IPS-NIHi11 (cell line): ENCODE measurements around the gene STXBP1.

Experiments used
- DNase-seq: peaks from one replicate; pipeline ENCODE4 v3.0.0; 2012; ENCODE audit warnings: mixed read lengths, low spot score

Gene STXBP1

DNA sequence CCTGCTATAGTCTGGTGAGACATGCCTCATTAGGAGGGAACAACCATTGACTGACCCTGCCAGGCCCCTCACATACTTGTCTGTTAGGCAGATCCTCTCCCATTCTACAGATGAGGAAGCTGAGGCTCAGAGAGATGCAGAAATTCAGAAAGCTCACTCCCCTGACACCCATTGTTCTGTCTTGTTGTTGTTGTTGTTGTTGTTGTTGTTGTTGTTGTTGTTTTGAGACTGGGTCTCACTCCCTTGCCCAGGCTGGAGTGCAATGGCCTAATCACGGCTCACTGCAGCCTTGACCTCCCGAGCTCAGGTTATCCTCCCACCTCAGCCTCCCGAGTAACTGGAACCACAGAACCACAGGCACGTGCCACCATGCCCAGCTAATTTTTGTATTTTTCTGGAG lies 81.6 kb downstream of the STXBP1 start:
- DNase-seq: no peak

- no peak for DNase-seq
Measured at GRCh38 chr9:127694890-127695720, 83.0 kb downstream of the STXBP1 start.

- DNase-seq: no peak
Measured at GRCh38 chr9:127697575-127697974, 85.5 kb downstream of the STXBP1 start.

DNA sequence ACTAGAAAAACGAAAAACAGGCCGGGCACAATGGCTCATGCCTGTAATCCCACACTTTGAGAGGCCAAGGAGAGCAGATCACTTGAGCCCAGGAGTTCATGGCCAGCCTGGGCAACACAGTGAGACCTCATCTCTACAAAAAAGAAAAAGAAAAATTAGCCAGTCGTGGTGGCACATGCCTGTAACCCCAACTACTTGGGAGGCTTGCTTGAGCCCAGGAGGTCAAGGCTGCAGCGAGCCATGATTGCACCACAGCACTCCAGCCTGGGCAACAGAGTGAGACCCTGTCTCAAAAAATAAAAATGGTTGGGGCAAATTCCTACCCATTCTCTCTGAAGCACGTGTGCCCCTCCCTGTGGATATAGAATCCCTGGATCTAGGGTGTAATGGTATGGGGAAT lies 86.3 kb downstream of the STXBP1 start:
- no peak for DNase-seq

GRCh38 chr9:127698985-127699670 lies 87.1 kb downstream of the STXBP1 start:
- DNase-seq: peak; percentile 99

- no peak for DNase-seq
Measured at GRCh38 chr9:127700140-127700539, 88.1 kb downstream of the STXBP1 start.

GRCh38 chr9:127700594-127701255 lies 88.6 kb downstream of the STXBP1 start:
- DNase-seq: no peak

DNA sequence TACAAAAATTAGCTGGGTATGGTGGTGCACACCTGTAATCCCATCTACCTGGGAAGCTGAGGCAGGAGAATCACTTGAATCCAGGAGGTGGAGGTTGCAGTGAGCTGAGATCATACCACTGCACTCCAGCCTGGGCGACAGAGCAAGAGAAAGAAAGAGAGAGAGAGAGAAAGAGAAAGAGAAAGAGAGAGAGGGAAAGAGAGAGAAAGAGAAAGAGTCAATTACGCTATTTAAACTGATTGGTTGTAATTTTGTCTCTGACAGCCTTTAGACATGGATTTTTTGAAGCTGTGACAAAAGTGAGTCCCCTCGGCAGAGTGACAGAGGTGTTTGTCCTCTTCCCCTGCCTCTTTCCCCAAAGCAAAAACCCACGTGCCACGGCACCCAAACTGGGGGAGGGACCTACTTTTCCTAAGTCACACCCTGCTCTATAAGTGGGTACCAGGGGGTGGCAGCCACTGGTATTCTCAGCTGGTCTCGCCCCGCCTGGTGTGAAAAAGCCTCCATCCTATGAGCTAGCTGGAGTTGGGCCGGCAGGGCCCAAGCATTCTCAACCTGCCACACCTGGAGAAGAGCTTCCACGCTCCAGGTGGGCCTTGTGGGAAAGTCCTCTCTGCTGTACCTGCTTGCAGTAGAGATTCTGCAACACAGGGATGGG lies 91.3 kb downstream of the STXBP1 start:
- no peak for DNase-seq

DNA sequence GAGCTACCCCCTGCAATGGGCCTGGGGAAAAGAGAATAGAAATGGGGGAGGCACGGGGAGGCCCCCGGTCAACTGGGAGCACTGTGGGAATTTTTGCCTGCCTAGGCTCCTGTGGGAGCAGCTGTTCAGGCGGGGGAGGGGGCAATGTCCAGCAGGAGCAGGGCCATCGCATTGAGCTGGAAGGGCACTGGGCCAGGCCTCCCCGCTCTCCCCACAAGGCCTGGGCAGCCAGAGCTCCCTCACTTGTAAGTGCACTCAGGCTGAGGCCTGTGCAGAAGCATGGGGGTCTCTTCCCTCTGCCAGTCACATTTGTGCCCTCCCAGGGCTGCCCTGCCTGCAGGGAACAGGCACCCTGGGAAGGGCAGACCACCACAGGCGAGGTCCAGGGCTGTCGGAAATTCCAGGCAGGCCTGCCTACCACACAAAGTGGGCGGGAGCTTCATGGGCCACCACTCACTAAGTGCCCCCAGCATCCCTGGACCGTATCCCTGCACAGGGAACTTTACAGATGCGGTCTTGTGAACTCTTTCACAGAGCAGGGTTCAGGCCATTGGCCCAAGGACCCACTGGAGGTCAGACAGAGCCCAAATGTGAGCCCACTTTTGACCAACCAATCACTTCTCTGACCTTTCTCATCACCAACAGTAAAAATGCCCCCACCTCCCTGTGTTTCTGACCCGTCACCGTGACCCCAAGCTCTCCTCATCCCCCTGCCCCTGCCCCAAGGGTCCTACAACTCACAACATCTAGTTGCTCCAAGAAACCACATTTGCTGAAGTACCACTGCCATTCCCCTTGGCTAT lies 93.7 kb downstream of the STXBP1 start:
- no peak for DNase-seq

DNA sequence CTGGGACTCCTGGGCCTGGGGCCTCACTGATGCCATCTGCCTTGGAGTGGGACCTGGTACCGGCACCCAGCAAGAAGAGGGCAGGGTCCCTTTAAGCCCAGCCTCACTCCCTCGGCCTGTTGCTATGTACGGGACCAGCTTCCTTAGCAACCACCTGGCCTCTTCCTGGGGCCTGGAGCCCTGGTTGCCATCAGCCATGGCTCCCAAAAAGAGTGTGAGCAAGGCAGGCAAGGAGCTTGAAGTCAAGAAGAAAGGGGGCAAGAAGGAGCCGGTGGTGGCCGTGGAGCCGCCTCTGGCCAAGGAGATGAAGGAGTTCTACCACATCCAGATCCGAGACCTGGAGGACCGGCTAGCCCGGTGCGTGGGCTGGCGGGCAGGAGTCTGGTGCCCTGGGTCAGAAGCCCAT lies 94.8 kb downstream of the STXBP1 start, which contains the start of gene CFAP157:
TSS of gene CFAP157 (plus strand) at position 153 of the 406 bp plus-strand sequence. CDS start at position 197, 44 bp downstream.
- DNase-seq: peak; percentile 83

DNA sequence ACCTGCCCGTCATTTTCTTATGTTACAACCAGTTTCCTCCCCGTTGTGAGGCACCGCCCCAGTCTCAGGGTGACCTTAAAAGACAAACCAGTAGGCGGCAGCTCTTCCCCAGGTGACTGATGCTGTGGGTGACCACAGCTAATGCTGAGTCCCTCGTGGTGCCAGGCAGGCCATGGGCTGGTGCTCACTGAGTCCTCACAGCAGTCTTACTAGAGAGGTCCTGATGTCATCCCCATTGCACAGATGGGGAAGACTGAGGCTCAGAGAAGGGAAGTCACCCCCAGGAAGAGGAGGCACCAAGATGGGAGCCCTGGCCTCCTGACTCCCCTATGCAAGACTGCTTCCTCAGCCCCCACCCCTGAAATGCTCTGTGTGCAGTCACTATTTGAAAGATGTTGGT lies 95.7 kb downstream of the STXBP1 start:
- DNase-seq: no peak

DNA sequence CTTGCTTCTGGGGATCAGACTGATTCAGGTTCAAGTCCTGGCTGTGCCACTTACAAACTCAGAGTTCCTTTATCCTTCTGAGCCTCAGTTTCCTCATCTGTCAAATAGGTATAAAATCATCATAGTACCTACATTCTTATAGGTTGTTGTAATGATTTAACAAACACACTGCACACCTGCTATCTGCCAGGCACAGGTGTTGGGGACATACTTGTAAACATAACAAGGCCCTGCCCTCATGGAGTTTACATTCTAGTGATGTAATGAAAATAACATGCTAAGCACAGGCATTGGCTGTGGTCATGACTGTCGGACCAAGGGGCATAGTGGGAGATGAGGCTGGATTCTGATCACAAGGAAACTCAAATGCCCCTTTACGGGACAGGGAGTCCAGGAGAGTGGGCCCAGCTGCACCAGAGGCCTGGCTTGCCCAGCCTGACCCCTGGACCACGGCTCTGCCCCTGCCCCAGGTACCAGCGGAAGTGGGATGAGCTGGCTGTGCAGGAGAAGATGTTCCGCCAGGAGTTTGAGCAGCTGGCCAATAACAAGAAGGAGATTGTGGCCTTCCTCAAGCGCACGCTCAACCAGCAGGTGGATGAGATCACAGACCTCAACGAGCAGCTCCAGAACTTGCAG lies 97.0 kb downstream of the STXBP1 start:
- no peak for DNase-seq

GRCh38 chr9:127710204-127710783 lies 98.2 kb downstream of the STXBP1 start:
- no peak for DNase-seq

DNA sequence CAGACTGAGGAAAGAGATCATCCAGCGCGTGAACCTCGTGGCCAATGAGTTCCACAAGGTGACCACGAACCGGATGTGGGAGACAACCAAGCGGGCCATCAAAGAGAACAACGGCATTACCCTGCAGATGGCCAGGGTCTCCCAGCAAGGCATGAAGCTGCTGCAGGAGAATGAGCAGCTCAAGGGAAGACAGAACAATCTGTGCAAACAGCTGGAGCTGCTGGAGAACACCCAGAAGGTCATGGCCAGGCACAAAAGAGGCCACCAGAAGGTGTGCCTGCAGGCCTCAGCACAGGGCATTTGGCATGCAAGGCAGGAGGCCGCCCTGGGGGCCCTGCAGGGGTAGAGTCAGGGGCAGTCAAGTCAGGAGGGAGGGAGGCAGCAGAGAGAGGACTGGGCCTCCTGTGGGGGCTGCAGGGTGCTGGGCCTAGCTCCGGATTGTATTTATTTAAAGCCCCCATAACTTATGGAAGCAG lies 99.2 kb downstream of the STXBP1 start:
- DNase-seq: no peak

GRCh38 chr9:127711831-127712274 lies 99.8 kb downstream of the STXBP1 start:
- DNase-seq: peak; percentile 46

DNA sequence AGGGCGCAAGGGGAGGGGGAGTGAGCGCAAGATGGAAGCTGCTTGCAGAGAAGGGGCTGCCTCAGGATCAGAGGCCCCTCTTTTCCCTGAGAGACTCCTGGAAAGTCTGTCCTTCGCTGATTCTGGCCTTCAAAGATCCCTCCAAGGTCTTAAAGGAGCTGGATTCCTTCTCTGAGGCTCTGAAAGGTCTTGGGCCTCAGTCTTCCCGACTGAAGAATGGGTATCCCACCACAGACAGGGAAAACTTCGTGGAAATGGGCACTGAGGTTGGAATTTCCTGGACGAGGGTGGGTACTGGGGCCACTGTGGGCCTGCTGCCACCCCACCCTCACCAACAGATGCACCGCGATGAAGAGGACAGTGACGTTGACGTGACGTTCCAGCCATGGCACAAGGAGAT lies 100.3 kb downstream of the STXBP1 start:
- no peak for DNase-seq

DNA sequence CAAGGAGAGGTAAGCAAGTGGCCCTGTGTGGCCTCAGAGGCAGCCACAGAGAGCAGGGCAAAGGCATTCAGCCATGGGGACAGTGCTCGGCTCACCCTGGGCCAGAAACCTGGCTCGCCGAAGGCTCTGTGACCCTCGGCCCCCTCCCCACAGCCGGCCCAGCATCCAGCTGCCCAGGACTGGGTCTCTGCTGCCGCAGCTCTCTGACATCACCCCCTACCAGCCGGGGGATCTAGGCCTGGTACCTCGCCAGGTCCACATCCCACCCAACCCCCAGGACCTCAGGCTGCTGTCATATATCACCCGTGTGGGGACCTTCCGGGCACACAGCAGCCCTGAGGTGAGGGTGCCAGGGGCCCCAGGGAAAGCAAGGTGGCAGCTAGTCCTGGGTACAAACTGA lies 100.8 kb downstream of the STXBP1 start:
- no peak for DNase-seq

- no peak for DNase-seq
Measured at GRCh38 chr9:127714020-127714750, 102.1 kb downstream of the STXBP1 start.

- DNase-seq: peak; percentile 59
Measured at GRCh38 chr9:127714951-127715469, 102.9 kb downstream of the STXBP1 start.
